Breast epithelium (tissue), 3 donors: ENCODE measurements around the gene ZMYND10.

ENCODE experiments used
- POLR2A ChIP-seq: fragments of 450-650 bp; IDR thresholded peaks from one replicate; pipeline ENCODE4 v1.6.1; 2016; ENCODE audit warnings: antibody characterized with exemption, mild to moderate bottlenecking, moderate library complexity
- POLR2AphosphoS5 ChIP-seq, 3 donors: sonication (generic); formaldehyde crosslinking; IDR thresholded peaks; one replicate each; pipeline ENCODE4 v1.6.1; 2017; ENCODE audit warnings: antibody characterized with exemption in 3 of 3
- TF ChIP-seq, protein P1 (sequence below), 3 donors: fragments of 450-650 bp; IDR thresholded peaks; one replicate each; pipeline ENCODE4 v1.5.1; 2016 to 2017; ENCODE audit warnings: antibody characterized with exemption in 3 of 3, mild to moderate bottlenecking in 3 of 3, moderate library complexity in 3 of 3

DNA sequence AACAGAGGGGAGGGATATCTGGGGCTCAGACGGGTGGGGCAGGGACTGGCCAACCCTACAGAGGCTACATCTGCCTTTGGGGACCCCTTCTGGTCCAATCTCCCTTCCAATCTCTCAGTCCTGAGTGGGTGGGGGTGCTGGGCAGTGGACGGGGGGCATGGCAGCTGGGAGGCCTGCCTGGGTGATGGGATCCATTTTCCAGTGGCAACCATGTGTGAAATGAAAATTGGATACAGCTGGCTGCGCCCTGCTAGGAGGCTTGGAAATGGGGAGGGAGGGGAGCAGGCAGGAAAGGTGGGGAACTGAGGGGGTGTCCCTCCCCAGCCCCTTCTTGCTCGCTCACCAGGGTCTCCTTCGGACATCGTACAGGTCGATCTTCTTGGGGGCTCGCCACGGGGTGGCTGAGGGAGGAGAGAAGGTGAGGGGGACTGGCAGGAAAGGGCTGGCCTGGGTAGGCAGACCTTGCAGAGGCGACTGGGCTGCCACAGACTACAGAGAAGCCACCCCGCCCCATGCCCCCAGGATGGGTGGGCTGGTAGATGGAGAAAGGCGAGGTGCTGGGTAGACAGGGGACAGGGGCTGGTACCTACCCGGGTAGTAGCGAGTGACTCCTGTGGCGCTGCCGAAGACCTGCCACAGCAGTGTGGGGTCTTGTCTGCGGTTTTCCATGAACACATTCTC lies 35.0 kb upstream of the ZMYND10 start:
- TF ChIP-seq, protein P1, sequence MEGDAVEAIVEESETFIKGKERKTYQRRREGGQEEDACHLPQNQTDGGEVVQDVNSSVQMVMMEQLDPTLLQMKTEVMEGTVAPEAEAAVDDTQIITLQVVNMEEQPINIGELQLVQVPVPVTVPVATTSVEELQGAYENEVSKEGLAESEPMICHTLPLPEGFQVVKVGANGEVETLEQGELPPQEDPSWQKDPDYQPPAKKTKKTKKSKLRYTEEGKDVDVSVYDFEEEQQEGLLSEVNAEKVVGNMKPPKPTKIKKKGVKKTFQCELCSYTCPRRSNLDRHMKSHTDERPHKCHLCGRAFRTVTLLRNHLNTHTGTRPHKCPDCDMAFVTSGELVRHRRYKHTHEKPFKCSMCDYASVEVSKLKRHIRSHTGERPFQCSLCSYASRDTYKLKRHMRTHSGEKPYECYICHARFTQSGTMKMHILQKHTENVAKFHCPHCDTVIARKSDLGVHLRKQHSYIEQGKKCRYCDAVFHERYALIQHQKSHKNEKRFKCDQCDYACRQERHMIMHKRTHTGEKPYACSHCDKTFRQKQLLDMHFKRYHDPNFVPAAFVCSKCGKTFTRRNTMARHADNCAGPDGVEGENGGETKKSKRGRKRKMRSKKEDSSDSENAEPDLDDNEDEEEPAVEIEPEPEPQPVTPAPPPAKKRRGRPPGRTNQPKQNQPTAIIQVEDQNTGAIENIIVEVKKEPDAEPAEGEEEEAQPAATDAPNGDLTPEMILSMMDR (IDR thresholded peaks at IDR 0.05), result no peak
- TF ChIP-seq POLR2A (no peak), POLR2AphosphoS5 (IDR thresholded peaks at IDR 0.05) (no peak)
